ENCODE results near the gene ATXN7L3B.
"Not testable (repeated sequence)": the region's sequence is repeated elsewhere in the genome, so short reads cannot be mapped to it uniquely, and the experiment has no call there.

Gene ATXN7L3B

GRCh38 chr12:74537707-74538385 is at the start of gene ATXN7L3B:
Gene ATXN7L3B, plus strand, starts transcription at chr12:74537835. Its CDS starts 278 bp downstream, at chr12:74538113.
- peak; percentile 31 to 94 (median 83) for DNase-seq

GRCh38 chr12:74488134-74488533 is 49.5 kb upstream of the ATXN7L3B start:
- no peak for DNase-seq

GRCh38 chr12:74489543-74489942 is 48.1 kb upstream of the ATXN7L3B start:
- DNase-seq = no peak

GRCh38 chr12:74490390-74491064 is 47.1 kb upstream of the ATXN7L3B start:
- no peak for DNase-seq

GRCh38 chr12:74491374-74491773 is 46.3 kb upstream of the ATXN7L3B start:
- DNase-seq = no peak

- DNase-seq = no peak
These were observed 38.4 kb upstream of the ATXN7L3B start for GRCh38 chr12:74499192-74499591.

- DNase-seq = not testable (repeated sequence)
These were observed 28.6 kb upstream of the ATXN7L3B start for GRCh38 chr12:74508873-74509657.

GRCh38 chr12:74509886-74510285 is 27.7 kb upstream of the ATXN7L3B start:
- DNase-seq = no peak

- peak in 1 of 56 donors; percentile 0 for DNase-seq
These were observed 23.4 kb upstream of the ATXN7L3B start for GRCh38 chr12:74514098-74514872.

- DNase-seq = no peak
These were observed 21.8 kb upstream of the ATXN7L3B start for GRCh38 chr12:74515849-74516248.

- no peak for DNase-seq
These were observed 11.1 kb upstream of the ATXN7L3B start for GRCh38 chr12:74526535-74526934.

GRCh38 chr12:74527491-74527890 is 10.1 kb upstream of the ATXN7L3B start:
- DNase-seq = no peak

- no peak for DNase-seq
These were observed 7.0 kb upstream of the ATXN7L3B start for GRCh38 chr12:74530676-74531075.

GRCh38 chr12:74535536-74535935 is 2.1 kb upstream of the ATXN7L3B start:
- DNase-seq = no peak

GRCh38 chr12:74537126-74537706 is 419 bp upstream of the ATXN7L3B start:
- DNase-seq = peak in 1 of 56 donors; percentile 48

GRCh38 chr12:74538491-74539258 is 1.0 kb downstream of the ATXN7L3B start:
- DNase-seq = no peak

- DNase-seq = no peak
These were observed 1.6 kb downstream of the ATXN7L3B start for GRCh38 chr12:74539261-74539660.

GRCh38 chr12:74539765-74540526 is 2.3 kb downstream of the ATXN7L3B start:
- no peak for DNase-seq

- no peak for DNase-seq
These were observed 3.4 kb downstream of the ATXN7L3B start for GRCh38 chr12:74541074-74541473.

Data from amygdala (tissue), 56 donors.